SIG-M5 treated with dmso at 0.1 percent for 504 hours (cell line): ENCODE results near the gene GDF11.

Experiments used
- DNase-seq: peaks from one replicate; lab custom pipeline; 2025; ENCODE audit not compliant: unreplicated experiment; lab: John Stamatoyannopoulos, UW

GDF11 gene

GRCh38 chr12:55721601-55722213, 21.2 kb upstream of the GDF11 start:
- no peak for DNase-seq

GRCh38 chr12:55722948-55723347, 20.0 kb upstream of the GDF11 start:
- DNase-seq: no peak

GRCh38 chr12:55723516-55724225, 19.3 kb upstream of the GDF11 start:
- no peak for DNase-seq

- DNase-seq: peak; percentile 76
These were observed 18.5 kb upstream of the GDF11 start for GRCh38 chr12:55724226-55724939.

GRCh38 chr12:55724940-55725309, 18.0 kb upstream of the GDF11 start:
- DNase-seq: no peak

GRCh38 chr12:55725556-55725955, 17.4 kb upstream of the GDF11 start:
- no peak for DNase-seq

GRCh38 chr12:55726971-55727370, 16.0 kb upstream of the GDF11 start:
- DNase-seq: no peak

- no peak for DNase-seq
These were observed 15.2 kb upstream of the GDF11 start for GRCh38 chr12:55727643-55728185.

- no peak for DNase-seq
These were observed 14.6 kb upstream of the GDF11 start for GRCh38 chr12:55728186-55728938.

- peak; percentile 90 for DNase-seq
These were observed 13.7 kb upstream of the GDF11 start, which contains the start of gene CD63 for GRCh38 chr12:55728939-55729818. TSS of gene CD63 (minus strand) at chr12:55729009. CDS start at chr12:55728341, 668 bp downstream.

GRCh38 chr12:55729819-55730818, 12.8 kb upstream of the GDF11 start:
- DNase-seq: peak; percentile 74

GRCh38 chr12:55732288-55732687, 10.6 kb upstream of the GDF11 start:
- DNase-seq: no peak

- DNase-seq: no peak
These were observed 9.8 kb upstream of the GDF11 start for GRCh38 chr12:55733021-55733555.

GRCh38 chr12:55733858-55734257, 9.1 kb upstream of the GDF11 start:
- DNase-seq: no peak

GRCh38 chr12:55734595-55734994, 8.3 kb upstream of the GDF11 start:
- DNase-seq: no peak

GRCh38 chr12:55736076-55736475, 6.8 kb upstream of the GDF11 start:
- no peak for DNase-seq

- peak; percentile 86 for DNase-seq
These were observed 5.9 kb upstream of the GDF11 start for GRCh38 chr12:55736780-55737580.

GRCh38 chr12:55737581-55738122, 5.3 kb upstream of the GDF11 start:
- DNase-seq: no peak
